Retinal pigment epithelial cell (primary cell): ENCODE results near the gene OR2S2.

Source experiments
- DNase-seq: peaks from one replicate; pipeline ENCODE4 v3.0.0-alpha.2; 2010; ENCODE audit warnings: low read depth
- H3K4me3 ChIP-seq: 2 replicates; pipeline ENCODE4 v1.5.1; 2011; ENCODE audit warnings: mild to moderate bottlenecking, low read length, control low read depth, moderate library complexity
- CTCF ChIP-seq: conservative IDR thresholded peaks from 2 replicates; pipeline ENCODE4 v1.5.1; 2011; ENCODE audit warnings: low read depth, low read length, control low read depth, inconsistent platforms

OR2S2 gene

GRCh38 chr9:35909274-35909673 is 48.7 kb downstream of the OR2S2 start, which contains the start of gene SPAAR:
SPAAR (plus strand) TSS chr9:35909490; CDS start chr9:35910464, 974 bp downstream.
- no peak within 1 kb of the TSS for H3K4me3 ChIP-seq
- no peak for DNase-seq
- TF ChIP-seq CTCF, result no peak

GRCh38 chr9:35908504-35909125 is 49.3 kb downstream of the OR2S2 start:
- no peak for DNase-seq
- H3K4me3 ChIP-seq, result no peak overlapping the region

GRCh38 chr9:35907711-35908503 is 50.0 kb downstream of the OR2S2 start:
- peak; percentile 55 for DNase-seq
- TF ChIP-seq CTCF, result no peak
- H3K4me3 ChIP-seq, result no peak overlapping the region

More at GRCh38 chr9:35908504-35909125, 49.3 kb downstream of the OR2S2 start:
- TF ChIP-seq CTCF, result no peak
